ENCODE results near the gene ARHGEF3. TPM values are rescaled to one million over a fixed set of nuclear protein-coding genes. Genes with fewer than 3 reads are reported as not detected.

ARHGEF3 gene
- polyA plus RNA-seq, 1 donor from 2014 or later, result 4.1 TPM

DNA sequence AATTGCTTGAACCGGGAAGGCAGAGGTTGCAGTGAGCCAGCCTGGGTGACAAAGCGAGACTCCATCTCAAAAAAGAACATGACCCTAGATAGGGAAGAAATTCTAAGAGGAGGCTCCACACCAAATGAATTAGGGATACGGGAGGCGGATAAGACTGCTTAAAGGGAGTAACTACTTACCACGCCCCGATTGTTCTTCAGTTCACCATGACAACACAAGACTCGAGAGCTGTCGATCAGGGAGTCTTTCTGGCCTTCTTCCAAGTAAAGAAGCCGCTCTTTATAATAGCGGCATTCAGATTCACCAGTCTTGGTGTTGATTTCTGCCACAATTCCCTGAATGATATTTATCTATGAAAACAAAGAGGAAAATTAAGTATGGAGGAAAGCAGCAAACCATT is 64.7 kb downstream of the ARHGEF3 start:
- Histone ChIP-seq H3K4me3 (ENCODE audit: low read length) (no peak overlapping the region), H3K27ac (ENCODE audit: low read length) (no peak overlapping the region), H3K79me2 (replicated peaks; ENCODE audit: insufficient read depth, low read length) (no peaks in the 10 kb centered on the region), H4K20me1 (ENCODE audit: insufficient read depth) (no peaks in the 10 kb centered on the region), H3K9me3 (ENCODE audit: low read length) (no peaks in the 10 kb centered on the region), H3K9ac (ENCODE audit: low read length) (no peak overlapping the region), H3K27me3 (ENCODE audit: insufficient read depth, low read depth, low read length) (no peaks in the 10 kb centered on the region), H3F3A (ENCODE audit: insufficient read depth, low read length, poor library complexity, severe bottlenecking) (no peaks in the 10 kb centered on the region), H3K36me3 (ENCODE audit: insufficient read depth, low read length) (no peaks in the 10 kb centered on the region), H3K4me2 (ENCODE audit: low read length) (no peak overlapping the region), H3K9me2 (ENCODE audit: insufficient read depth, low read length) (no peaks in the 10 kb centered on the region), H2AFZ (ENCODE audit: low read depth, low read length) (no peak overlapping the region)
- TF ChIP-seq MXI1 (conservative IDR thresholded peaks at IDR 0.05; ENCODE audit: poor library complexity, severe bottlenecking) (no peak), TAF1 (IDR thresholded peaks at IDR 0.05; ENCODE audit: low read depth) (no peak), EZH2 (IDR thresholded peaks at IDR 0.05; ENCODE audit: borderline replicate concordance, insufficient read depth, low read length, poor library complexity, severe bottlenecking) (no peak), SMC3 (conservative IDR thresholded peaks at IDR 0.05; ENCODE audit: poor library complexity) (no peak), POLR2AphosphoS5 (IDR thresholded peaks at IDR 0.05) (no peak), RAD21 (conservative IDR thresholded peaks at IDR 0.05) (no peak)
- TF ChIP-seq, protein P1, sequence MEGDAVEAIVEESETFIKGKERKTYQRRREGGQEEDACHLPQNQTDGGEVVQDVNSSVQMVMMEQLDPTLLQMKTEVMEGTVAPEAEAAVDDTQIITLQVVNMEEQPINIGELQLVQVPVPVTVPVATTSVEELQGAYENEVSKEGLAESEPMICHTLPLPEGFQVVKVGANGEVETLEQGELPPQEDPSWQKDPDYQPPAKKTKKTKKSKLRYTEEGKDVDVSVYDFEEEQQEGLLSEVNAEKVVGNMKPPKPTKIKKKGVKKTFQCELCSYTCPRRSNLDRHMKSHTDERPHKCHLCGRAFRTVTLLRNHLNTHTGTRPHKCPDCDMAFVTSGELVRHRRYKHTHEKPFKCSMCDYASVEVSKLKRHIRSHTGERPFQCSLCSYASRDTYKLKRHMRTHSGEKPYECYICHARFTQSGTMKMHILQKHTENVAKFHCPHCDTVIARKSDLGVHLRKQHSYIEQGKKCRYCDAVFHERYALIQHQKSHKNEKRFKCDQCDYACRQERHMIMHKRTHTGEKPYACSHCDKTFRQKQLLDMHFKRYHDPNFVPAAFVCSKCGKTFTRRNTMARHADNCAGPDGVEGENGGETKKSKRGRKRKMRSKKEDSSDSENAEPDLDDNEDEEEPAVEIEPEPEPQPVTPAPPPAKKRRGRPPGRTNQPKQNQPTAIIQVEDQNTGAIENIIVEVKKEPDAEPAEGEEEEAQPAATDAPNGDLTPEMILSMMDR (IDR thresholded peaks at IDR 0.05; ENCODE audit: poor library complexity, severe bottlenecking), result no peak
- TF ChIP-seq, protein P2, sequence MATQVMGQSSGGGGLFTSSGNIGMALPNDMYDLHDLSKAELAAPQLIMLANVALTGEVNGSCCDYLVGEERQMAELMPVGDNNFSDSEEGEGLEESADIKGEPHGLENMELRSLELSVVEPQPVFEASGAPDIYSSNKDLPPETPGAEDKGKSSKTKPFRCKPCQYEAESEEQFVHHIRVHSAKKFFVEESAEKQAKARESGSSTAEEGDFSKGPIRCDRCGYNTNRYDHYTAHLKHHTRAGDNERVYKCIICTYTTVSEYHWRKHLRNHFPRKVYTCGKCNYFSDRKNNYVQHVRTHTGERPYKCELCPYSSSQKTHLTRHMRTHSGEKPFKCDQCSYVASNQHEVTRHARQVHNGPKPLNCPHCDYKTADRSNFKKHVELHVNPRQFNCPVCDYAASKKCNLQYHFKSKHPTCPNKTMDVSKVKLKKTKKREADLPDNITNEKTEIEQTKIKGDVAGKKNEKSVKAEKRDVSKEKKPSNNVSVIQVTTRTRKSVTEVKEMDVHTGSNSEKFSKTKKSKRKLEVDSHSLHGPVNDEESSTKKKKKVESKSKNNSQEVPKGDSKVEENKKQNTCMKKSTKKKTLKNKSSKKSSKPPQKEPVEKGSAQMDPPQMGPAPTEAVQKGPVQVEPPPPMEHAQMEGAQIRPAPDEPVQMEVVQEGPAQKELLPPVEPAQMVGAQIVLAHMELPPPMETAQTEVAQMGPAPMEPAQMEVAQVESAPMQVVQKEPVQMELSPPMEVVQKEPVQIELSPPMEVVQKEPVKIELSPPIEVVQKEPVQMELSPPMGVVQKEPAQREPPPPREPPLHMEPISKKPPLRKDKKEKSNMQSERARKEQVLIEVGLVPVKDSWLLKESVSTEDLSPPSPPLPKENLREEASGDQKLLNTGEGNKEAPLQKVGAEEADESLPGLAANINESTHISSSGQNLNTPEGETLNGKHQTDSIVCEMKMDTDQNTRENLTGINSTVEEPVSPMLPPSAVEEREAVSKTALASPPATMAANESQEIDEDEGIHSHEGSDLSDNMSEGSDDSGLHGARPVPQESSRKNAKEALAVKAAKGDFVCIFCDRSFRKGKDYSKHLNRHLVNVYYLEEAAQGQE (IDR thresholded peaks at IDR 0.05; ENCODE audit: borderline replicate concordance), result no peak

DNA sequence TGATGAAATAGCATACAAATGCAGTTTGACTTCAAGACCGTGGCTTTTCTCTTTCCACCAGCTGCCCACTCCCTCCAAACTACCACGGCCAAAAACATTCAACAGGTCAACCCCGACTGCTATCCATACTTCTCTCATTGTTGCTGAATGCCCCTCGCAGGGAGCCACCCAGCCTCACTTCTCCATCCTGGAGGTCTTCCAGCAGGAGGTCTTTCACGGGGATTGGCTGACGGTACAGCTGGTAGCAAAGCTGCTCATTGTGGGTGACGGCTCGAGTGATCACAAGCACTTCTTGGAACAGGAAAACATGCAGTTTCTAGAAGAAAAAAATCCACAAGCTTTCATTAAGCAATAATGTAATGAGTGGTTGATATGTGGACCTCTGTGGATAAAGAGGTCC is 69.6 kb downstream of the ARHGEF3 start:
- H3K9ac ChIP-seq (ENCODE audit: low read length), result no peak overlapping the region
- H3K9me3 ChIP-seq (ENCODE audit: low read length), result no peaks in the 10 kb centered on the region
- H3K27me3 ChIP-seq (ENCODE audit: insufficient read depth, low read depth, low read length), result no peaks in the 10 kb centered on the region
- H3K4me3 ChIP-seq (ENCODE audit: low read length), result no peak overlapping the region
- no peak overlapping the region for H3K27ac ChIP-seq (ENCODE audit: low read length)
- no peaks in the 10 kb centered on the region for H3F3A ChIP-seq (ENCODE audit: insufficient read depth, low read length, poor library complexity, severe bottlenecking)
- H2AFZ ChIP-seq (ENCODE audit: low read depth, low read length), result no peak overlapping the region
- TF ChIP-seq RAD21 (conservative IDR thresholded peaks at IDR 0.05), result no peak
- TF ChIP-seq, protein P2 (IDR thresholded peaks at IDR 0.05; ENCODE audit: borderline replicate concordance), result no peak
- TF ChIP-seq SMC3 (conservative IDR thresholded peaks at IDR 0.05; ENCODE audit: poor library complexity), result no peak
- TF ChIP-seq EP300 (conservative IDR thresholded peaks at IDR 0.05; ENCODE audit: poor library complexity, severe bottlenecking), result no peak
- no peak for TF ChIP-seq EZH2 (IDR thresholded peaks at IDR 0.05; ENCODE audit: borderline replicate concordance, insufficient read depth, low read length, poor library complexity, severe bottlenecking)
- TF ChIP-seq, protein P1 (IDR thresholded peaks at IDR 0.05; ENCODE audit: poor library complexity, severe bottlenecking), result no peak
- no peak for TF ChIP-seq MXI1 (conservative IDR thresholded peaks at IDR 0.05; ENCODE audit: poor library complexity, severe bottlenecking)
- TF ChIP-seq TAF1 (IDR thresholded peaks at IDR 0.05; ENCODE audit: low read depth), result no peak
- TF ChIP-seq POLR2AphosphoS5 (IDR thresholded peaks at IDR 0.05), result no peak
- H3K36me3 ChIP-seq (ENCODE audit: insufficient read depth, low read length), result no peaks in the 10 kb centered on the region
- H3K9me2 ChIP-seq (ENCODE audit: insufficient read depth, low read length), result no peaks in the 10 kb centered on the region
- no peaks in the 10 kb centered on the region for H3K79me2 ChIP-seq (replicated peaks; ENCODE audit: insufficient read depth, low read length)
- H4K20me1 ChIP-seq (ENCODE audit: insufficient read depth), result no peaks in the 10 kb centered on the region
- no peak overlapping the region for H3K4me2 ChIP-seq (ENCODE audit: low read length)
